ENCODE data around the gene MEI1. TPM values are rescaled to one million over a fixed set of nuclear protein-coding genes. Genes with fewer than 3 reads are reported as not detected.

Gene MEI1
- total RNA-seq, 4 donors from 2014 or later: 1.1 to 20.5 TPM; not detected in 2

DNA sequence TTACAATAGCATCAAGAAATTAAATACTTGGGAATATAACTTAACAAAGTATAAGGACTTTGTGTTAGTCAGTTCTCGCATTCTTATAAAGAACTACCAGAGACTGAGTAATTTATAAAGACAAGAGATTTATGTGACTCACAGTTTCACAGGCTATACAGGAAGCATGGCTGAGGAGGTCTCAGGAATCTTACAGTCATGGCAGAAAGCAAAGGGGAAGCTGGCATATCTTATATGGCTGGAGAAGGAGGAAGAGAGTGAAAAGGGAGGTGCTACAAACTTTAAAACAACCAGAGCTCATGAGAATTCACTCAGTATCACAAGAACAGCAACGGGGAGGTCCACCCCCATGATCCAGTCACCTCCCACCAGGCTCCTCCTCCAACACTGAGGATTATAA lies 69.1 kb downstream of the MEI1 start:
- Histone ChIP-seq H3K4me3 (no peak overlapping the region), H3K36me3 (no peaks in the 10 kb centered on the region), H3K4me1 (no peaks in the 10 kb centered on the region), H3K27me3 (no peaks in the 10 kb centered on the region), H3K9me3 (no peaks in the 10 kb centered on the region), H3K27ac (no peak overlapping the region)
- intact Hi-C loops (cut with DNase I; ENCODE audit: low total_unique reads): no loop called here
- no peak for DNase-seq
- in situ Hi-C loops (cut with MboI; ENCODE audit: low pct_ligation_motif_present in 1 of 4, low pct_unique_long_range_greater_than_20kb in 1 of 4, low sequenced_read_pairs in 3 of 4): no loop called here
- 43 to 53% methylated on average over 2 of the region's 2 CpGs for WGBS, 2 donors (ENCODE audit: low coverage in 1 of 2)
- no peak for TF ChIP-seq POLR2A (IDR thresholded peaks at IDR 0.05)
- TF ChIP-seq POLR2AphosphoS5 (IDR thresholded peaks at IDR 0.05): no peak
- TF ChIP-seq, protein P1, sequence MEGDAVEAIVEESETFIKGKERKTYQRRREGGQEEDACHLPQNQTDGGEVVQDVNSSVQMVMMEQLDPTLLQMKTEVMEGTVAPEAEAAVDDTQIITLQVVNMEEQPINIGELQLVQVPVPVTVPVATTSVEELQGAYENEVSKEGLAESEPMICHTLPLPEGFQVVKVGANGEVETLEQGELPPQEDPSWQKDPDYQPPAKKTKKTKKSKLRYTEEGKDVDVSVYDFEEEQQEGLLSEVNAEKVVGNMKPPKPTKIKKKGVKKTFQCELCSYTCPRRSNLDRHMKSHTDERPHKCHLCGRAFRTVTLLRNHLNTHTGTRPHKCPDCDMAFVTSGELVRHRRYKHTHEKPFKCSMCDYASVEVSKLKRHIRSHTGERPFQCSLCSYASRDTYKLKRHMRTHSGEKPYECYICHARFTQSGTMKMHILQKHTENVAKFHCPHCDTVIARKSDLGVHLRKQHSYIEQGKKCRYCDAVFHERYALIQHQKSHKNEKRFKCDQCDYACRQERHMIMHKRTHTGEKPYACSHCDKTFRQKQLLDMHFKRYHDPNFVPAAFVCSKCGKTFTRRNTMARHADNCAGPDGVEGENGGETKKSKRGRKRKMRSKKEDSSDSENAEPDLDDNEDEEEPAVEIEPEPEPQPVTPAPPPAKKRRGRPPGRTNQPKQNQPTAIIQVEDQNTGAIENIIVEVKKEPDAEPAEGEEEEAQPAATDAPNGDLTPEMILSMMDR (IDR thresholded peaks at IDR 0.05): no peak
- TF ChIP-seq EP300 (IDR thresholded peaks at IDR 0.05; ENCODE audit: low read depth): no peak

GRCh38 chr22:41770715-41771468 lies 71.6 kb downstream of the MEI1 start:
- Histone ChIP-seq H3K4me1 (no peaks in the 10 kb centered on the region), H3K27ac (no peak overlapping the region), H3K4me3 (no peak overlapping the region), H3K36me3 (no peaks in the 10 kb centered on the region), H3K9me3 (no peaks in the 10 kb centered on the region), H3K27me3 (no peaks in the 10 kb centered on the region)
- DNase-seq: no peak
- TF ChIP-seq, protein P1 (IDR thresholded peaks at IDR 0.05): no peak
- TF ChIP-seq EP300 (IDR thresholded peaks at IDR 0.05; ENCODE audit: low read depth): no peak
- TF ChIP-seq POLR2AphosphoS5 (IDR thresholded peaks at IDR 0.05): no peak
- no peak for TF ChIP-seq POLR2A (IDR thresholded peaks at IDR 0.05)
- 75 to 85% methylated on average over 5 of the region's 5 CpGs for WGBS, 2 donors (ENCODE audit: low coverage in 1 of 2)
- intact Hi-C loops (cut with DNase I; ENCODE audit: low total_unique reads) (no loop called here), in situ Hi-C loops (cut with MboI; ENCODE audit: low pct_ligation_motif_present in 1 of 4, low pct_unique_long_range_greater_than_20kb in 1 of 4, low sequenced_read_pairs in 3 of 4) (no loop called here)

GRCh38 chr22:41772198-41772597 lies 72.9 kb downstream of the MEI1 start:
- WGBS, 2 donors (ENCODE audit: low coverage in 1 of 2): 88 to 95% methylated on average over 2 to 4 of the region's 4 CpGs
- in situ Hi-C loops (cut with MboI; ENCODE audit: low pct_ligation_motif_present in 1 of 4, low pct_unique_long_range_greater_than_20kb in 1 of 4, low sequenced_read_pairs in 3 of 4) (no loop called here), intact Hi-C loops (cut with DNase I; ENCODE audit: low total_unique reads) (no loop called here)
- no peak overlapping the region for H3K27ac ChIP-seq
- no peak for TF ChIP-seq POLR2A (IDR thresholded peaks at IDR 0.05)
- no peak for TF ChIP-seq EP300 (IDR thresholded peaks at IDR 0.05; ENCODE audit: low read depth)
- TF ChIP-seq POLR2AphosphoS5 (IDR thresholded peaks at IDR 0.05): no peak
- TF ChIP-seq, protein P1 (IDR thresholded peaks at IDR 0.05): no peak
- H3K4me3 ChIP-seq: no peak overlapping the region
- H3K4me1 ChIP-seq: no peaks in the 10 kb centered on the region
- H3K9me3 ChIP-seq: no peaks in the 10 kb centered on the region
- no peaks in the 10 kb centered on the region for H3K36me3 ChIP-seq
- H3K27me3 ChIP-seq: no peaks in the 10 kb centered on the region
- no peak for DNase-seq

- in situ Hi-C loops (cut with MboI; ENCODE audit: low pct_ligation_motif_present in 1 of 4, low pct_unique_long_range_greater_than_20kb in 1 of 4, low sequenced_read_pairs in 3 of 4) (no loop called here), intact Hi-C loops (cut with DNase I; ENCODE audit: low total_unique reads) (no loop called here)
- H3K27me3 ChIP-seq: no peaks in the 10 kb centered on the region
- H3K4me1 ChIP-seq: no peaks in the 10 kb centered on the region
- H3K4me3 ChIP-seq: no peak overlapping the region
- H3K27ac ChIP-seq: no peak overlapping the region
- no peaks in the 10 kb centered on the region for H3K9me3 ChIP-seq
- DNase-seq: no peak
- TF ChIP-seq POLR2A (IDR thresholded peaks at IDR 0.05) (no peak), EP300 (IDR thresholded peaks at IDR 0.05; ENCODE audit: low read depth) (no peak), POLR2AphosphoS5 (IDR thresholded peaks at IDR 0.05) (no peak)
- TF ChIP-seq, protein P1 (IDR thresholded peaks at IDR 0.05): no peak
- no peaks in the 10 kb centered on the region for H3K36me3 ChIP-seq
Measured at GRCh38 chr22:41772645-41773044, 73.3 kb downstream of the MEI1 start.
